NB4 (cell line): ENCODE results near the gene AGAP1.
"Not testable (repeated sequence)": the region's sequence is repeated elsewhere in the genome, so short reads cannot be mapped to it uniquely, and the experiment has no call there.

ENCODE experiments used
- DNase-seq: peaks from one replicate; pipeline ENCODE4 v3.0.0; 2010; ENCODE audit warnings: low read depth
- H3K4me3 ChIP-seq: one replicate; pipeline ENCODE4 v1.5.1; 2011; ENCODE audit warnings: mild to moderate bottlenecking, low read depth, low read length, moderate library complexity
- CTCF ChIP-seq: IDR thresholded peaks from one replicate; pipeline ENCODE4 v1.5.1; 2012; ENCODE audit warnings: low read depth, low read length
- MAX ChIP-seq: IDR thresholded peaks from 2 replicates; pipeline ENCODE4 v1.6.1; 2011; ENCODE audit warnings: low read depth, low read length
- MYC ChIP-seq: IDR thresholded peaks from 2 replicates; pipeline ENCODE4 v1.6.1; 2011; ENCODE audit warnings: low read depth, low read length
- POLR2A ChIP-seq: IDR thresholded peaks from 2 replicates; pipeline ENCODE4 v1.6.1; 2011; ENCODE audit warnings: mild to moderate bottlenecking; ENCODE audit not compliant: insufficient read length; ENCODE audit errors: extremely low read depth

The AGAP1 gene

DNA sequence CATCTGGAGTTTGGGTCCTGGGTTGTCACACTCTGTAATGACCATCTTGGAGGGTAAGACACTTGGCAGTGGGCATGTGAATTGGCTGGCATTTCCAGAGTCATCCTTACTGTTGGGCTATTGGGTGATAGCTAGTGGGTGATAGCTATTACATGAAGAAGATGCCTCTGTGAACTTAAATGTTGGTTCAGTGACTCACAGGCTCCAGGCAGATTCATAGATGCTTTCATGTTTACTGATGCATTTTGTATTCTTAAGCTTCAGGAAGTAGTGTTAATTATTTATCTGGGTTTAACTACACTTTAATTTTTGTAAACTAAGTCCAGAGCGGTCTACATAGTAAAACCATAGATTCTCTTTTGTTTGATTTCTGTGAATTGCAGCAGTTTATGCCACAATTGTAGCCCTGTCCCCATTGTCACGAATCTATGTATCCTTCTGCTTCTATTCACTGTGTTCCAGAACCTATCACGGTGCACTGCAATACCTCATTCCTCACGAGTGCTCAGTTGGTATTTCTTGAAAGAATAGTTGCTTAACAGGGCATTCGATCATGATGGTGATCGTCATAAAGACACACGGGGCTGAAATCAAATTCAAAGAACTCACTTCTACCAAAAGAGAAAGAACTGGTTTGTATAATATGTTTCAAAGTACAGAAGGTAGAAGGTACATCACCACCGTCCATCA, 594.7 kb downstream of the AGAP1 start:
- no peak overlapping the region for H3K4me3 ChIP-seq
- DNase-seq, result no peak
- TF ChIP-seq CTCF, result no peak
- no peak for TF ChIP-seq MYC
- TF ChIP-seq POLR2A, result no peak
- no peak for TF ChIP-seq MAX

- DNase-seq, result no peak
- no peak overlapping the region for H3K4me3 ChIP-seq
- TF ChIP-seq MYC (no peak), POLR2A (no peak), MAX (no peak), CTCF (no peak)
Measured at GRCh38 chr2:236089271-236090026, 595.6 kb downstream of the AGAP1 start.

DNA sequence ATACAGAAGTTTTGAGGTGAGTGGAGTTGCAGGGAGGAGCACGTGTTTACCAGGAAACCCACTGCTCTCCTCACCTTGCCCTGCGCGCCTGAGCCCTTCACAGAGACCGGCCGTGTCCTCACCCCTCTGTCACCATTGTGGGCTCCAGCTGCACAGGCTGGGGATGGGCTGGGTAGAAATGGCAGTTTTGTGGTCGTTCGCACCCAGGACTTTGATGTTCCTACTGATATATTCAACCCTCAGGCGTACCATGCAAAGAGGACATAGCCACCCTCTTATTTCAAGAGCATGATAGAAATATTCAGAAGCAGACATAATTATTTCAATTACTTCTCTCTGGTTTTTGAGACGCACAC, 596.2 kb downstream of the AGAP1 start:
- TF ChIP-seq POLR2A, result no peak
- no peak for TF ChIP-seq CTCF
- no peak for TF ChIP-seq MAX
- no peak for TF ChIP-seq MYC
- no peak overlapping the region for H3K4me3 ChIP-seq
- no peak for DNase-seq

DNA sequence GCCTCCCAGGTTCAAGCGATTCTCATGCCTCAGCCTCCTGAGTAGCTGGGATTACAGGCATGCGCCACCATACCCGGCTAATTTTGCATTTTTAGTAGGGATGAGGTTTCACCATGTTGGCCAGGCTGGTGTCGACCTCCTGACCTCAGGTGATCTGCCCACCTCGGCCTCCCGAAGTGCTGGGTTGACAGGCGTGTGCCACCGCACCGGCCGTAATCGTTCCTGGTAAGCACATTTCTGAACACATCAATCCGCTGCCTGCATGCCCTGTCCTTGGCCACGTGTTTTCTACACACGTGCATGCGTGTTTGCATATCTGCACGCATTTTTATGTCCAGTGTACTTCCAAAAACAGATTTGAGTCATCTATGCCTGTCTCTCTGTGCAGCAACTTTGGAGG, 597.0 kb downstream of the AGAP1 start:
- not testable (repeated sequence) for H3K4me3 ChIP-seq, DNase-seq

DNA sequence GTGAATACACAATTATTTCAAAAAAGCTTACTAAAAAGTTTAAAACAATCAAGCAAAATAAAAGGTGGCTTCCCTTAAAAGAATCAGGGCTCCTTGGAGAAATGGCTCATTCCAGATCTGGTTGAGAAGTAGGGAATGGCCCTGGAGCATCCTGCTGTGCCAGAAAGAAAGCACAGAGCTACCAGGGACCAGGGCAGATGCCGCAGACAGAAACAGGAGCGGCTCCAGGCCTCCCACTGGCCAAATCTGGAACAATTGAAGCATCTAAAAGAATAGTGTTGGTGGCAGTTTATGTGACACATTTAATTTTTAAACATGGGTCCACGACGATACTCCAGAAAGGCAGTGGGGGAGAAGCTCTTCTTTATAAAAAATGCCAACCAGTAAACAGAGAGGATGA, 598.9 kb downstream of the AGAP1 start:
- no peak overlapping the region for H3K4me3 ChIP-seq
- TF ChIP-seq MAX (no peak), CTCF (no peak), POLR2A (no peak), MYC (no peak)
- no peak for DNase-seq

DNA sequence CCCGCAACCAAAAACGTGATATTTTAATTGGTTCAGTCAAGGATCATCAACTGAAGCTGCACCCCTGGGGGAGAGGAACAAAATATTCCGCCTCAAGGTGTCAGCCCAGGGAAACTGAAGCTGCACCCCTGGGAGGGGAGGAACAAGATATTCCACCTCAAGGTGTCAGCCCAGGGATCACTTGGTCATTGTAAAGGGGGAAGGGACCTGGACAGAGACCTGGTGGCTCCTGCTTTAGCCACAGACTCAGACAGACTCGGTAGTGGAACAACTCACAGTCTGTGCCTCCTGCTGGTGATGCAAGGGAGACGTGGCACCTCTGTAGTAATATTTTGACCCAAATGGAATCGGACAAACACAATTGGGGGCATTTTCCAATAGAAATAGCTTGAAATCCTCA, 599.3 kb downstream of the AGAP1 start:
- TF ChIP-seq MAX (no peak), MYC (no peak), POLR2A (no peak), CTCF (no peak)
- no peak for DNase-seq
- no peak overlapping the region for H3K4me3 ChIP-seq
